RWPE1 (cell line): ENCODE data around the gene CCT7.
A peak's percentile ranks its signal among the peaks of the same experiment; 100 is the strongest.

Source experiments
- CTCF ChIA-PET: fragments of 350-600 bp; sonication (Branson Sonifier 250); formaldehyde crosslinking; extraction: SDS; loops from one replicate; lab custom pipeline; 2021; lab: Yijun Ruan, JAX
- POLR2A ChIA-PET: fragments of 400-600 bp; formaldehyde crosslinking; extraction: SDS; loops from one replicate; lab custom pipeline; 2020; ENCODE audit warnings: antibody characterized with exemption; ENCODE audit not compliant: low non-redundant PET; lab: Yijun Ruan, JAX
- DNase-seq: peaks from one replicate; pipeline ENCODE4 v3.0.0; 2012; ENCODE audit warnings: low spot score
- H3K27ac ChIP-seq: fragments of 450-650 bp; 2 replicates; pipeline ENCODE4 v1.5.1; 2017
- CTCF ChIP-seq: fragments of 450-650 bp; conservative IDR thresholded peaks from 2 replicates; pipeline ENCODE4 v1.5.1; 2017; ENCODE audit warnings: low read depth, mild to moderate bottlenecking

The CCT7 gene

DNA sequence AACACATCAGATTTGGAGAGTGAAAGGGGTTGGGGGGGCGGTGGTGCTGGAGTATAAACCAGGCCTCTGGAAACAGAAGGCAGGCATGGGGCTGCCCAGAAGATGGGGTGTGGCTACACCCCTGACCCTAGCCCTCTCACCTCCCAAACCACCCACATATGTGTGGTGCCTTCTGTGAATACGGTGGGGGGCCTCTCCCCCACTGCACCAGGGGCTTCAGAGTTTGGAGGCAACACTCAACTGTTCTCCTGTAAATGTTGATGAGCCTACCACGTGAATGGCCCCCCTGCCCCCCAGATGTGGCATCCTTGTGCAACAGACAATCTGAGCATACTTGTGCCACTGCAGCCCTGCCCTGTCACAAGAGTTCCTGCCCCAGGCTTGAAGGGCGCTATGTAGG is 30.7 kb downstream of the CCT7 start:
- POLR2A ChIA-PET, result no interaction called here
- no peak for TF ChIP-seq CTCF
- H3K27ac ChIP-seq, result no peak overlapping the region
- CTCF ChIA-PET, result no interaction called here
- DNase-seq, result no peak

DNA sequence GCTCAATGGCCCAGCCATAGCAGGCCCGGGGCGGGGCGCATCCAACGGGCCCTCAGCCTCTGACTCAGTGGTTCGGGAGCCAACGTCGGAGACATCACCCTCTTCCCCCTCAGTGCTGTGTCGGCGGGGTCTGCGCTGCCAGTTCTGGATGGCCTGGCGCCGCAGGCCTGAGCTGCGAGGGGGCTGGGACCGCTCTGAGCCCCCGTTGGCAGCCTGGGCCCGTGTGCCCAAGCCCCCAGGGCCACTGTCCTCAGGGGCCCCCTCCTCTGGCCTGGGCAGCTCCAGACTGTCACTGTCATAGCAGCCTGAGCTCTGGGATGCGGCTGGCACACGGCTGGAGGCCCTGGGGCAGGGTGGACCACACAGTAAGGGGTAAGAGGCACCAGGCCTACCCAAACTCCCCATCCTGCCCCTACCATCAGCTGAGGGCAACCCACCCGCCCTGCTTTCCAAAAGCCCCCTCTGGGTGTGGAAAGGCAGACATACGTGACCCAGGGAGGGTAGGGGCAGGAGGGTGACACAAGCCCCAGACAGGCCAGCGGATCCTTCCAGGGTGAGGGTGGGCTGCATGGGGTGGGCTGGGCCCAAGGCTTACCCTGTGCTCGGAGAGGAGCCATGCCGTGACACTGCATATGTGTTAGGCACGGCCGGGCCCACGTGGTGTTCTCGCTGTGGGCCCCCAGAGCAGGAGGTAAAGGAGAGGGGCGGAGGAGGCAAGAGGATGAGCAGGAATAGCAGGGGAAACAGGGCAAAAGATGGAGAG is 31.4 kb downstream of the CCT7 start:
- ChIA-PET POLR2A (no interaction called here), CTCF (interaction anchor here (0.5 kb wide), 1 partner anchor 606 kb away, joined by 5 read pairs; no protein-coding TSS in a partner anchor)
- H3K27ac ChIP-seq, result no peak overlapping the region
- no peak for DNase-seq
- TF ChIP-seq CTCF, result no peak

DNA sequence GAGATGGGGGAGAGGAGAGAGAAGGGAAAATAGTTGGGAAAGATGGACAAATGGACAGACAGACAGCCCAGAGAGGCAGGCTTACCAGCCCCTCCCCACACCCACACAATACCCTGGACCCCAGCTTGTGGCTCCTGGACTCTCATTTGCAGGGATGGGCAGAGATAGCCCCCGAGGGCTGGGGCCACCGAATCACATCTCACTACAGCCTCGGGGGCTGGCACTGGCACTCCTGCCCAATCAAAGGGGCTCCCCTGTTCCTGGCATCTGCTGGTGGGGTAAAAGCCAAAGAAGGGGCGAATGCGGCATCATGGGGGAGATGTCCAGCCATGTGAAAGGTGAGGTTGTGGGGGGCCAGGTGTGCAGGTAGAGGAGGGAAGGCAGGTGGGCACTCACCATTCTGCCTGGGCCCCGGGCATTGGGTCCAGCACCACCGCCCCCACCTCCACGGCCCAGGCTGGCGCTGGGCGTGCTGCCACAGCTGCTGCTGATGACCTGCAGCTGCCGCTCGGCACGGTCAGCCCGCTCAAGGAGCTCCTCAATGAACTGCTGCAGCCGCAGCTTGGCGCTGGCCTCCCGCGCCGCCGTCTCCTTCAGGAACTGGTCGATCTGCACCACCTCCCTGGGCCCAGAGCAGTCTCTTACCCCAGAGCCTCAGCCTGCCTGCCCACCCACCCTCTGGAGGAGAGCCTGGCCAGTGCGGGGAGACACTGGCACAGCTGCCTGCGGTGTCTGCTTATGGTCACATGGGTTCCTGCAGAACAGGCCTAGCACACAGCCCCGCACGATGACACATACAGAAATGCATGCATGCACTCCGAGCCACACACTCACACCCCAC is 32.2 kb downstream of the CCT7 start:
- ChIA-PET CTCF (interaction anchor here (0.5 to 1.0 kb wide), 2 partner anchors 22 to 607 kb away, joined by 3 to 5 read pairs; no protein-coding TSS in a partner anchor), POLR2A (no interaction called here)

GRCh38 chr2:73267008-73267407 is 32.9 kb downstream of the CCT7 start:
- ChIA-PET CTCF (interaction anchor here (1.0 kb wide), 1 partner anchor 23 kb away, joined by 3 read pairs; no protein-coding TSS in a partner anchor), POLR2A (interaction anchor here (0.6 kb wide), 1 partner anchor 32 kb away, joined by 3 read pairs; no protein-coding TSS in a partner anchor)
- DNase-seq, result no peak
- TF ChIP-seq CTCF, result no peak
- no peak overlapping the region for H3K27ac ChIP-seq

More for the DNA sequence above, 32.2 kb downstream of the CCT7 start:
- no peak for DNase-seq
- no peak overlapping the region for H3K27ac ChIP-seq
- no peak for TF ChIP-seq CTCF

- ChIA-PET POLR2A (interaction anchor here (0.6 to 0.9 kb wide), 2 partner anchors 34 to 131 kb away, joined by 3 to 6 read pairs; partner anchors contain the start of gene CCT7), CTCF (interaction anchor here (0.6 to 1.1 kb wide), 8 partner anchors 8 to 659 kb away, joined by 3 to 7 read pairs (median 4); partner anchors contain the start of gene PRADC1)
- DNase-seq, result no peak
- TF ChIP-seq CTCF, result no peak
- H3K27ac ChIP-seq, result peak overlapping the region; percentile 27; the same call in 1 of the 2 replicates
These were observed 34.3 kb downstream of the CCT7 start for GRCh38 chr2:73268366-73268829.
